Measurements from ENCODE around the gene NOS1AP.

Gene NOS1AP

GRCh38 chr1:162234571-162234970 lies 165.1 kb downstream of the NOS1AP start:
- Histone ChIP-seq H3K79me1 (replicated peaks; ENCODE audit: low read length, poor library complexity, severe bottlenecking) (no peaks in the 10 kb centered on the region), H3K14ac (ENCODE audit: low read length in 2 of 2) (no peak overlapping the region), H3K36me3 (ENCODE audit: control insufficient read depth in 1 of 2, insufficient read depth in 2 of 2, low read depth in 1 of 2, low read length in 2 of 2) (no peaks in the 10 kb centered on the region), H2BK120ac (ENCODE audit: low read depth, low read length) (no peak overlapping the region), H2AK5ac (ENCODE audit: low read length, severe bottlenecking) (no peak overlapping the region), H3K27me3 (ENCODE audit: control insufficient read depth in 1 of 2, insufficient read depth in 1 of 2, low read length in 2 of 2) (peaks cover 6 to 22% of the 10 kb centered on the region in 2 experiments), H3K9ac (ENCODE audit: low read length) (no peak overlapping the region), H3K4me3 (ENCODE audit: insufficient read depth in 1 of 2, low read depth in 1 of 2, low read length in 2 of 2) (no peak overlapping the region), H3K27ac (ENCODE audit: low read length, poor library complexity, severe bottlenecking) (no peak overlapping the region), H3K23ac (ENCODE audit: low read length in 2 of 2) (no peak overlapping the region), H3K4ac (ENCODE audit: low read depth in 1 of 2, low read length in 2 of 2) (no peak overlapping the region), H2AFZ (ENCODE audit: low read depth, low read length) (no peak overlapping the region), H2BK15ac (ENCODE audit: low read depth, poor library complexity, severe bottlenecking) (no peak overlapping the region), H4K8ac (ENCODE audit: low read length) (no peak overlapping the region), H2BK12ac (ENCODE audit: low read length in 2 of 2) (no peak overlapping the region), H3K4me2 (ENCODE audit: low read length, poor library complexity, severe bottlenecking) (no peak overlapping the region), H4K91ac (ENCODE audit: low read length) (no peak overlapping the region), H3K9me3 (ENCODE audit: control insufficient read depth, low read length) (no peaks in the 10 kb centered on the region), H3K18ac (ENCODE audit: low read depth in 1 of 2, low read length in 2 of 2) (no peak overlapping the region), H3K4me1 (ENCODE audit: control insufficient read depth, insufficient read depth, low read depth, low read length) (peaks cover 10% of the 10 kb centered on the region), H2BK5ac (ENCODE audit: low read depth, low read length, poor library complexity, severe bottlenecking) (no peak overlapping the region)
- no peak for DNase-seq
- 72% methylated on average over 2 of the region's 2 CpGs for WGBS

GRCh38 chr1:162235241-162235800 lies 165.8 kb downstream of the NOS1AP start:
- Histone ChIP-seq H3K23ac (ENCODE audit: low read length in 2 of 2) (no peak overlapping the region), H3K4me3 (ENCODE audit: insufficient read depth in 1 of 2, low read depth in 1 of 2, low read length in 2 of 2) (no peak overlapping the region), H3K14ac (ENCODE audit: low read length in 2 of 2) (no peak overlapping the region), H2BK120ac (ENCODE audit: low read depth, low read length) (no peak overlapping the region), H3K79me1 (replicated peaks; ENCODE audit: low read length, poor library complexity, severe bottlenecking) (no peaks in the 10 kb centered on the region), H4K91ac (ENCODE audit: low read length) (no peak overlapping the region), H4K8ac (ENCODE audit: low read length) (no peak overlapping the region), H2BK15ac (ENCODE audit: low read depth, poor library complexity, severe bottlenecking) (no peak overlapping the region), H2BK12ac (ENCODE audit: low read length in 2 of 2) (no peak overlapping the region), H3K4me2 (ENCODE audit: low read length, poor library complexity, severe bottlenecking) (no peak overlapping the region), H3K9ac (ENCODE audit: low read length) (no peak overlapping the region), H3K27me3 (ENCODE audit: control insufficient read depth in 1 of 2, insufficient read depth in 1 of 2, low read length in 2 of 2) (peaks cover 6 to 24% of the 10 kb centered on the region in 2 experiments), H2BK5ac (ENCODE audit: low read depth, low read length, poor library complexity, severe bottlenecking) (no peak overlapping the region), H3K4me1 (ENCODE audit: control insufficient read depth, insufficient read depth, low read depth, low read length) (peaks cover 7% of the 10 kb centered on the region), H3K36me3 (ENCODE audit: control insufficient read depth in 1 of 2, insufficient read depth in 2 of 2, low read depth in 1 of 2, low read length in 2 of 2) (no peaks in the 10 kb centered on the region), H3K9me3 (ENCODE audit: control insufficient read depth, low read length) (no peaks in the 10 kb centered on the region), H3K27ac (ENCODE audit: low read length, poor library complexity, severe bottlenecking) (no peak overlapping the region), H2AFZ (ENCODE audit: low read depth, low read length) (no peak overlapping the region), H2AK5ac (ENCODE audit: low read length, severe bottlenecking) (no peak overlapping the region), H3K4ac (ENCODE audit: low read depth in 1 of 2, low read length in 2 of 2) (no peak overlapping the region), H3K18ac (ENCODE audit: low read depth in 1 of 2, low read length in 2 of 2) (no peak overlapping the region)
- DNase-seq, result no peak
- WGBS, result 69% methylated on average over 7 of the region's 7 CpGs

DNA sequence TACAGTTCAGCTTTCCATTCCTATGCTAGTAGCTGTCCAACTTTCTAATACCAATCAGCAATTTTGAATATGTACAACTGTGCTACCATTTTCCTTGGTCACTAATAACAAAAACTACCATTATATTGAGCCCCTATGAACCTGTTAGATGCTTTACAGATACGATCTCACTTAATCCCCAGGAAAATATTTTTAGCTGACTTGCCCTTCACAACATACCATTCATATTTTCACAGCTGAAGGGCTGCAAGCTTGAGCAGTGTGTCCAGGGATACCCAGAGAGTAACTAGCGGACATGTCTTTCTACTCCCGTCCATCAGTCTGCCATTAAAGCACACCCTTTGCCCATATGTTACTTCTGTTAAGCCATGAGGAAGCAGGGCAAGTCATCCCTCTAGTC lies 166.7 kb downstream of the NOS1AP start:
- Histone ChIP-seq H3K4me2 (ENCODE audit: low read length, poor library complexity, severe bottlenecking) (no peak overlapping the region), H3K79me1 (replicated peaks; ENCODE audit: low read length, poor library complexity, severe bottlenecking) (no peaks in the 10 kb centered on the region), H3K4me1 (ENCODE audit: control insufficient read depth, insufficient read depth, low read depth, low read length) (peaks cover 7% of the 10 kb centered on the region), H3K36me3 (ENCODE audit: control insufficient read depth in 1 of 2, insufficient read depth in 2 of 2, low read depth in 1 of 2, low read length in 2 of 2) (no peaks in the 10 kb centered on the region), H3K23ac (ENCODE audit: low read length in 2 of 2) (no peak overlapping the region), H3K9me3 (ENCODE audit: control insufficient read depth, low read length) (no peaks in the 10 kb centered on the region), H2AK5ac (ENCODE audit: low read length, severe bottlenecking) (no peak overlapping the region), H2BK5ac (ENCODE audit: low read depth, low read length, poor library complexity, severe bottlenecking) (no peak overlapping the region), H2BK12ac (ENCODE audit: low read length in 2 of 2) (no peak overlapping the region), H4K91ac (ENCODE audit: low read length) (no peak overlapping the region), H4K8ac (ENCODE audit: low read length) (no peak overlapping the region), H3K18ac (ENCODE audit: low read depth in 1 of 2, low read length in 2 of 2) (no peak overlapping the region), H2BK120ac (ENCODE audit: low read depth, low read length) (no peak overlapping the region), H3K14ac (ENCODE audit: low read length in 2 of 2) (no peak overlapping the region), H3K27me3 (ENCODE audit: control insufficient read depth in 1 of 2, insufficient read depth in 1 of 2, low read length in 2 of 2) (peaks cover 9 to 29% of the 10 kb centered on the region in 2 experiments), H3K27ac (ENCODE audit: low read length, poor library complexity, severe bottlenecking) (no peak overlapping the region), H3K4me3 (ENCODE audit: insufficient read depth in 1 of 2, low read depth in 1 of 2, low read length in 2 of 2) (no peak overlapping the region), H2BK15ac (ENCODE audit: low read depth, poor library complexity, severe bottlenecking) (no peak overlapping the region), H3K9ac (ENCODE audit: low read length) (no peak overlapping the region), H2AFZ (ENCODE audit: low read depth, low read length) (no peak overlapping the region), H3K4ac (ENCODE audit: low read depth in 1 of 2, low read length in 2 of 2) (no peak overlapping the region)
- no peak for DNase-seq
- WGBS, result 76% methylated on average over 3 of the region's 3 CpGs

- Histone ChIP-seq H3K4me3 (ENCODE audit: insufficient read depth in 1 of 2, low read depth in 1 of 2, low read length in 2 of 2) (no peak overlapping the region), H3K79me1 (replicated peaks; ENCODE audit: low read length, poor library complexity, severe bottlenecking) (no peaks in the 10 kb centered on the region), H3K4ac (ENCODE audit: low read depth in 1 of 2, low read length in 2 of 2) (no peak overlapping the region), H4K8ac (ENCODE audit: low read length) (no peak overlapping the region), H3K14ac (ENCODE audit: low read length in 2 of 2) (no peak overlapping the region), H3K18ac (ENCODE audit: low read depth in 1 of 2, low read length in 2 of 2) (no peak overlapping the region), H2AK5ac (ENCODE audit: low read length, severe bottlenecking) (no peak overlapping the region), H2AFZ (ENCODE audit: low read depth, low read length) (no peak overlapping the region), H2BK5ac (ENCODE audit: low read depth, low read length, poor library complexity, severe bottlenecking) (no peak overlapping the region), H2BK12ac (ENCODE audit: low read length in 2 of 2) (no peak overlapping the region), H3K4me2 (ENCODE audit: low read length, poor library complexity, severe bottlenecking) (no peak overlapping the region), H3K9me3 (ENCODE audit: control insufficient read depth, low read length) (no peaks in the 10 kb centered on the region), H3K36me3 (ENCODE audit: control insufficient read depth in 1 of 2, insufficient read depth in 2 of 2, low read depth in 1 of 2, low read length in 2 of 2) (no peaks in the 10 kb centered on the region), H3K9ac (ENCODE audit: low read length) (no peak overlapping the region), H2BK15ac (ENCODE audit: low read depth, poor library complexity, severe bottlenecking) (no peak overlapping the region), H4K91ac (ENCODE audit: low read length) (no peak overlapping the region), H3K27me3 (ENCODE audit: control insufficient read depth in 1 of 2, insufficient read depth in 1 of 2, low read length in 2 of 2) (peaks cover 11 to 32% of the 10 kb centered on the region in 2 experiments), H3K27ac (ENCODE audit: low read length, poor library complexity, severe bottlenecking) (no peak overlapping the region), H3K23ac (ENCODE audit: low read length in 2 of 2) (no peak overlapping the region), H3K4me1 (ENCODE audit: control insufficient read depth, insufficient read depth, low read depth, low read length) (peaks cover 7% of the 10 kb centered on the region), H2BK120ac (ENCODE audit: low read depth, low read length) (no peak overlapping the region)
- DNase-seq, result no peak
- WGBS, result 90% methylated on average over 2 of the region's 2 CpGs
Observed at GRCh38 chr1:162236618-162237017, 167.1 kb downstream of the NOS1AP start.
